ENCODE data around the gene CLASP2.

- no peak for TF ChIP-seq PATZ1 (CRISPR knock-in tag; IDR thresholded peaks at IDR 0.05; ENCODE audit: borderline replicate concordance)
- no peak for TF ChIP-seq ZNF565 (CRISPR knock-in tag; conservative IDR thresholded peaks at IDR 0.05; ENCODE audit: low read depth)
- TF ChIP-seq OSR1 (CRISPR knock-in tag; IDR thresholded peaks at IDR 0.05): no peak
Observed at GRCh38 chr3:33557829-33558228, 160.2 kb downstream of the CLASP2 start.

Data from SK-N-SH treated with all-trans-retinoic acid at 6 μM for 48 hours (cell line).